Panc1 (cell line): ENCODE results near the gene SNTB2.

Experiments
- CTCF ChIP-seq: fragments of 450-650 bp; IDR thresholded peaks from 2 replicates; pipeline ENCODE4 v1.5.1; 2017; ENCODE audit warnings: mild to moderate bottlenecking
- POLR2AphosphoS5 ChIP-seq: IDR thresholded peaks from 2 replicates; pipeline ENCODE4 v1.6.1; 2012; ENCODE audit warnings: mild to moderate bottlenecking, low read depth, low read length, moderate library complexity
- REST ChIP-seq, 2 experiments: IDR thresholded peaks; 2 replicates each; pipeline ENCODE4 v1.6.1; 2011 to 2012; ENCODE audit warnings: low read depth in 2 of 2, control low read depth in 1 of 2, low read length in 1 of 2, mild to moderate bottlenecking in 1 of 2, moderate library complexity in 1 of 2; ENCODE audit not compliant: insufficient read depth in 1 of 2
- SIN3A ChIP-seq: IDR thresholded peaks from 2 replicates; pipeline ENCODE4 v1.6.1; 2012; ENCODE audit warnings: low read depth, mild to moderate bottlenecking, low read length, moderate library complexity, borderline replicate concordance; ENCODE audit not compliant: insufficient read depth

- no peak for TF ChIP-seq REST (IDR thresholded peaks at IDR 0.05; ENCODE audit: insufficient read depth in 1 of 2, low read depth in 2 of 2, low read length in 1 of 2)
- TF ChIP-seq POLR2AphosphoS5: no peak
- no peak for TF ChIP-seq CTCF
- TF ChIP-seq SIN3A: no peak
Observed at GRCh38 chr16:69243479-69243878, 56.5 kb downstream of the SNTB2 start.
